ENCODE data around the gene CDKN1C.

DNA sequence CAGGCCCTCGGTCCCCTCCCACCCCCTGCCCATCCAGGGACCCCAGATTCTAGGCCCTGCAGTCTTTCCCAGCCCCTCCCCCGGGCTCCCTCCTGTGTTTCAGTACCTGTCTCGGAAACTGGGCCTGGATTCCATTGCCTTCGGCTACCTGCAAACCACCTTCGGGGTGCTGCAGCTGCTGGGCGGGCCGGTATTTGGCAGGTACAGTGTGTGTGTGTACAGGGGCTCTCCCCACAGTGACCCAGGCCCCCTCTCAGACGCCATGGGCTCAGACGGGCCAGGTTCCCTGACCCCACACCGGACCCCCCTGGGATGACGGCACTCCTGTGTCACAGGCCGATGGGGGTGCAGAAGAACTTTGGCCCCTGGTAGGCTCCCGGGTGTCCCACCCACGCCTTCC is 22.6 kb upstream of the CDKN1C start:
- no peak for TF ChIP-seq POLR2A (IDR thresholded peaks at IDR 0.05)
- TF ChIP-seq, protein P1, sequence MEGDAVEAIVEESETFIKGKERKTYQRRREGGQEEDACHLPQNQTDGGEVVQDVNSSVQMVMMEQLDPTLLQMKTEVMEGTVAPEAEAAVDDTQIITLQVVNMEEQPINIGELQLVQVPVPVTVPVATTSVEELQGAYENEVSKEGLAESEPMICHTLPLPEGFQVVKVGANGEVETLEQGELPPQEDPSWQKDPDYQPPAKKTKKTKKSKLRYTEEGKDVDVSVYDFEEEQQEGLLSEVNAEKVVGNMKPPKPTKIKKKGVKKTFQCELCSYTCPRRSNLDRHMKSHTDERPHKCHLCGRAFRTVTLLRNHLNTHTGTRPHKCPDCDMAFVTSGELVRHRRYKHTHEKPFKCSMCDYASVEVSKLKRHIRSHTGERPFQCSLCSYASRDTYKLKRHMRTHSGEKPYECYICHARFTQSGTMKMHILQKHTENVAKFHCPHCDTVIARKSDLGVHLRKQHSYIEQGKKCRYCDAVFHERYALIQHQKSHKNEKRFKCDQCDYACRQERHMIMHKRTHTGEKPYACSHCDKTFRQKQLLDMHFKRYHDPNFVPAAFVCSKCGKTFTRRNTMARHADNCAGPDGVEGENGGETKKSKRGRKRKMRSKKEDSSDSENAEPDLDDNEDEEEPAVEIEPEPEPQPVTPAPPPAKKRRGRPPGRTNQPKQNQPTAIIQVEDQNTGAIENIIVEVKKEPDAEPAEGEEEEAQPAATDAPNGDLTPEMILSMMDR (IDR thresholded peaks at IDR 0.05), result no peak

Data from adrenal gland (tissue), 5 donors.